GM12874 (cell line): Measurements from ENCODE around the gene GRB10.

Source experiments
- CTCF ChIP-seq: IDR thresholded peaks from 2 replicates; pipeline ENCODE4 v1.5.1; 2011; ENCODE audit warnings: low read depth, mild to moderate bottlenecking, control low read depth, low read length, moderate library complexity; ENCODE audit not compliant: insufficient read depth

GRB10 gene

GRCh38 chr7:50730446-50731400, 52.0 kb downstream of the GRB10 start:
- TF ChIP-seq CTCF: no peak

GRCh38 chr7:50729962-50730361, 52.7 kb downstream of the GRB10 start:
- no peak for TF ChIP-seq CTCF

- TF ChIP-seq CTCF: no peak
Measured at GRCh38 chr7:50728184-50728583, 54.5 kb downstream of the GRB10 start.

- no peak for TF ChIP-seq CTCF
Measured at GRCh38 chr7:50727711-50728110, 55.0 kb downstream of the GRB10 start.

- no peak for TF ChIP-seq CTCF
Measured at GRCh38 chr7:50727072-50727471, 55.6 kb downstream of the GRB10 start.

GRCh38 chr7:50725774-50726173, 56.9 kb downstream of the GRB10 start:
- TF ChIP-seq CTCF: no peak

GRCh38 chr7:50724526-50725520, 57.9 kb downstream of the GRB10 start:
- no peak for TF ChIP-seq CTCF
